HG03175 (cell line): ENCODE results near the gene LAMA4.

Experiments used
- ATAC-seq: cut with Tn5 transposase; IDR thresholded peaks from one replicate; pipeline ENCODE4 v1.9.1; 2021; ENCODE audit warnings: mild to moderate bottlenecking, moderate library complexity; ENCODE audit not compliant: unreplicated experiment

Gene LAMA4

DNA sequence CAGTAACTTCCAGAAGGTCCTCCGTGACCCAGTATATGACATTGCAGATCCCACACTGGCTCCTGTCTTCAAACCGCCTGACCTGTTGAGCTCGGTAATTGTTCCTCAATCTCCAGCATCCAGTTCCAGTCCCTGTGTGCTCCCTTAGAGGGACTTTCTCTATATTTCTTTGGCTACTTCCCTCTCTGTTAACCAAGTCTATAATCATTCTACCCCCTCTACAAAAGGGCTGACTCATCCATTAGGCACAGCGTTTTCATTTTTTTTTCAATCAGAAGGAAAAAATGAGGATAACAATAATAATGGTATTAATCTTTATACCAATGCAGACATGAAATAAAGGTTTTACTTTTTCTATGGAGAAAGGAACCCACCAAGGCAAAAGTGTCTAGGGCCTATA, 97.7 kb downstream of the LAMA4 start:
- no peak for ATAC-seq

DNA sequence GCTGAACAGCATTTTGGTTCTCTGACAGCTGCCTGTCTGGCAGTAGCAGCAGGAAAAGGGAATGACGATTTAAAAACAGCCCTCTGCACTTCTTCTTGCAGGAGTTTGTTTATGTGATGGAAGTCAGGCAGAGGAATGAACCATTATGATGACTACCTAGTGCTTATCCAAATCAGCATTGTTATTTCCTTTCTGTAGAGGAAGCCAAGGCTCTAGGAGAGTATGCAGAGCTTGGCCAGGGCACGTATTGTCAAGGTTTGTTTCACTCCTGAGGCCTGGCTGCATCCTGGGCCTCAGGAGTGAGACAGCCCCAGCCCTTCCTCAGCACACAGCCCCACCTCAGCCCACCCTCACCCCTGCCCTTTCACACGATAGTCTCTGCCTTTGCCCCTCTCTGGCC, 98.5 kb downstream of the LAMA4 start:
- ATAC-seq, result no peak

DNA sequence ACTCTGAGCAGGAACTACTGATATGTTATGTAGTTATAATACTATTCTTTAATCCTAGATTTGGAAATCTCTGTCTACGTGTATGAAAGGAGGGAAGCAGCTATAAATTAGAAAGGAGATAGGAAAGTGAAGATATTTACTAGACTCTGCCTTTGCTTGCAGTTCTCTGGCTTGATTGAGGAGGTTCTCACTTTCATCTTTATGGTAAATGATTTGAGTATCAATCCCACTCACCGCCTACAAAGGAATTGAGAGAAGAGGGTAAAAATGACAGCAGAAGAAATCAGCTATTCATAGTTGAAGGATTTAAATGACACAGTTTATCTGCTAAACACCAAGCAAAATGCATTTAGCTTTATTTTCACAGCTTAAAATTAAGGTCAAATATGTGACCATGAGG, 99.7 kb downstream of the LAMA4 start:
- no peak for ATAC-seq

DNA sequence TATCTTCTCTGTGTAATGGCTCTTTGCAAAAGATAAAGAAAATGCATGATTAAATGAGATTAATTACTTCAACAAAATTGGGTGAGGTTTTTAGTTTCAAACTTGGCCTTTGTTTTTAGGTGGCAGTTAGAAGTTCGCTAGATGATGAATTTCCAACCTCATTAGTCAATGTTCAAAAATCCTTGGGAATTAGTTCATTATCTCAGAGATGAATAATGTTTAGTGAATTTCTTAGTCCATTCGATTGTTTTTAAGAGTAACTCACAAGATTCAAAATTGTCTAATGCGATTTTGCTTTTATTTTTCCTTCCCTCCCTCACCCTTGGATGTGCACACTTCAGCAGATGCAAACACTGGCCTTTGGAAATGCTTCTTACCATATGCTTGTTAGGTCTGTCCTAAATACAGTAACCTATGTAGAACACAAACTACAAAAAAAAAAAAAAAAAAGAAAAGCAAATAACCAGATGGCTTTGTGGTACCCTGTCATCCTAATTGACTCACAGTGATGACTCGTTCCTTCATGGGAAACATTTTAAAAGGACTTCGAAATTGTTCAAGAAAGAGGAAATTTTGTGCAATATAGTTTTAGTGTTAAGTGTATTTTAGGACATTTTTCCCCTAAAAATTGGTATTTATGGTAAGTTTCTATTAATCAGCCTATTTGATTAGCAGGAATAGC, 100.3 kb downstream of the LAMA4 start:
- ATAC-seq, result no peak

DNA sequence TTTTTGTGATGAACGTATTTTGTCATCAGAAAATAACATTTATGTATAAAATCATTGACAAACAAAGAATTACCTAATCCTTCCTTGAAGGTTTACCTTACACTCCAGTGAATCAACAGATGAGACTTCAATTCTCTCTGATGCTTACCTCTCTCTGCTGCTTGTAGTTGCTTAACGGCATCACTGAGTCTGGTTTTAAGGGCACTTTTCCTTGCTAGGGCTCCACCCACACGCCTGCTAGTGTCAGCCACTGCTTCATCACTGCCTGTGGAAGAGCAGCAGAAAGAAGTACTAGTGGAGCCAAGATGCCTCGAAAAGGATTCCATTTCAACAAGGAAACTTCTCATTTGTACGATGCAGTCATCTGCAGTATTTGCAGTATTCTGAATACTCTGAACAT, 104.0 kb downstream of the LAMA4 start:
- ATAC-seq, result no peak

DNA sequence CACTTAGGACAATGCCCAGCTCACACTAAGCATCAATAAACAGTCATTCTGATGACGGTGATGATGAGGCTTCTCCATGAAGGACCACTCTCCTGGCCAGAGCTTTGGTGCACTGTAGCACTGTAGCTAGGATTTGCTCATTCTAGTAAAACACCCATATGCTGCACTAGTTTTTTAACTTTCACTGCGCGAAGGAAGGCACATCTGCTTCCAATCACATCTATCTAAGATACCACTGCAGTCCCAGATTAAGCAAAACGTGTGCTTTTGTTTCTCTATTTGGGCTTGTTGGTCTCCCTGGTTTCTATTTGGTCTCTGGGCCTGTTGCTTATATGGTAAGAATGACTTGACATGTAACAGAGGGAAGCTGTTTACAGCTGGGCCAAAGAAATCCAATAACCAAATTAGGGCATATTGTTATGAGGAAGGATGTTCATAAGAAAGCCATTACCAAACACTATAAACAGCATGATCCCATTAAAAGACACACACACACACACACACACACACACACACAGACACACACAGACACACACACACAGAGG, 104.6 kb downstream of the LAMA4 start:
- ATAC-seq, result no peak

DNA sequence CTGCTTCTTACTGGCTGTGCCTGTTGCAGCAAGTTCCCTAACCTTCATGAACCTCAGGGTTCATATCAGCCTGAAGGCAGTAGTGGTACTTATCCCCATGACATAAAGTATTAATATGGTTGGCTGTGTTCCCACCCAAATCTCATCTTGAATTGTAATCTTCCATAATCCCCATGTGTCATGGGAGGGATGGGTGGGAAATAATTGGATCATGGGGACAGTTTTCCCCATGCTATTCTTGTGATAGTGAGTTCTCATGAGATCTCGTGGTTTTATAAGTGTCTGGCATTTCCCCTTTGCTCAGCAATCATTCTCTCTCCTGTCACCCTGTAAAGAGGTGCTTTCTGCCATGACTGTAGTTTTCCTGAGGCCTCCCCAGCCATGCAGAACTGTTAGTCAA, 105.1 kb downstream of the LAMA4 start:
- ATAC-seq, result no peak

DNA sequence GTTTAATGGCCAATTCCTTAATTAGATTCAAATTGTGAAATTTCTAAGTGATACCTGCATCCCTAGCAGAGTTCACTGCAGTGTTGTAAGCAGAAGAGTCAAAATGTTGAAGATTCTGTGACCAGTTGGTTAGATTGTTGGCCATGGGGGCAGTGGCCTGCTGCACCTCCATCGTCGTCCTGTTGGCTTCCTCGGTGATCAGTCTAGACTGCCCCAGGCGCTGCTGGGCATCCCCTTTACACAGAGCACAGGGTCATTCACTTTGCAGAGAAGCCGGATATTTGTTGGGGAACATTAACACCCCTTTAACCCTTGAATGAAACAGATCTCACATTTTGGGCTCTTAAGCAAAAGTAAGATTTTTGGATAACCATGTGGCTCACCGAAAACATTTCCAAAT, 106.3 kb downstream of the LAMA4 start:
- no peak for ATAC-seq

DNA sequence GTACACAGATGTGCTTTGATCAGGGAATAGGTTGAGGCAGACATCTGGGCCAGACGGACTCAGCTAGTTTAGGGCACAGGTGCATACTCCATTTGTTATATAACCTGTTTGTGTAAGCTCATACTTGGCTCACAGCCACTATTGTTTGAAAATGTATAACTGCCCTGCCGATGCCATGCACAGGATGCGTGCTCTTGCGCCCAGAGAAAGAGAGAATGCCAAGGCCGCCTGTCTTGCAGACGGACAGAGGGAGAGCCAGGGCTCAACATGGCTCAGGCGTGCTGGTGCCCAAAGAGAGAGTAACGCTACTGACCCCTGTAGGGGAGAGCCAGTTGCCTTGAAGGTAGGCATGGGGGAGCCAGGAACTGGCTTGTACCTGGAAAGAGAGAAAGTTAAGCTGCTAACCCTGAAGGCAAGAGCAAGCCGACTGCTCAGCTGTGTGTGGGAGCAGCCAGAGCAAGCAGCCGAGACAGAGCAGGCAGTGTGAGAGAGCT, 109.2 kb downstream of the LAMA4 start:
- ATAC-seq, result no peak

DNA sequence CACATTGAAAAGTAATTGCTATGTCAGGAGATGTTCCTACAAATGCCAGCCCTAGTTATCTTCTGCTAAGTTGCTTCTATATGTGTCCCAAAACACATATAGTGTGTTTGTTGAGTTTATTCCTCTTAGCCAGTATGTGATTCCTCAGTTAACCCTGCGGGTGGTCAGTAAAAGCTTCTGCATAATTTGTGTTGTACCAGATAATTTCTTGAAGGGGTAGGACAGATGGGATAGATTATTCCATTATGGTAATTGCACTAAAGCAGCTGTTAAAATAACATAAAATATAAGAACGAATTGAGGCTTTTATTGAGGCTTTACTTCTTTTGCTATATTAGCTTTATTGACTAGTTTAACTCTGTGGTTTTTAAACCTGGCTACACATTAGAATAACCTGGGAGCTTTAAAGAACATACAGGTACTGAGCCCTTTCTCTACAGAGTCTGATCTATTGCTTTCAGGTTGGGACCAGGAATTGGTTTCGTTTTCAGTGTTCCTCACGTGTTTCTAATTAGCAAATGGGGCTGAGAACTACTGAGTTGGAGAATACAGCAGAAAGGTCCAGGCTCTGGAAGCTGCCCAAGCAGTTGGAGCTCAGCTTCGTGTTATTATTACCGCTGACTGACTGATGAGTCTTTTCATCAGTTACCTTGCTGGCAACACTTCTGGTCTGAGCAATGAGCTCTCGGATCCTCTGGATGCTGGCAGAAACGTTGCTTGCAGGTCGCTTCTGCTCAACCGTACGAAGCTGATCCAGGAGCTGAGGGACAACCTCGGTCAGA, 110.0 kb downstream of the LAMA4 start:
- ATAC-seq, result no peak

DNA sequence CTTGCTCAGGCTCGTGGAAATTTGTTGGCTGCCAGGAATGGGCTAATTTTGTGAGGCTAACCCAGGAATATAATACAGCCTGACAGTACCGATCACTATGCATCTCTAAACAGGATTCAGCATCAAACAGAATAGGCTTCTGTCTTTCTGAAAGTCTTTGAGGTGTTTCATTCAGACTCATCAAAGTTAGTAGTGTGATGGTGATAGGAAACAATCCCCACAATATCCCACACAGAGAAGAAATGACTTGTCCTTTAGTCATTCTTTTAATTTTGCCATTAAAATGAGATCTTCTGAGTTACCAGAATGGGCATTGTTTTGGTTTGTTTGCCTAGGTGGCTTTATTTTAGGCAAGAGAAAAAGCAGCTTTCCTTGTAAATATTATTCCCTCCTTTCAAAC, 112.7 kb downstream of the LAMA4 start:
- no peak for ATAC-seq

DNA sequence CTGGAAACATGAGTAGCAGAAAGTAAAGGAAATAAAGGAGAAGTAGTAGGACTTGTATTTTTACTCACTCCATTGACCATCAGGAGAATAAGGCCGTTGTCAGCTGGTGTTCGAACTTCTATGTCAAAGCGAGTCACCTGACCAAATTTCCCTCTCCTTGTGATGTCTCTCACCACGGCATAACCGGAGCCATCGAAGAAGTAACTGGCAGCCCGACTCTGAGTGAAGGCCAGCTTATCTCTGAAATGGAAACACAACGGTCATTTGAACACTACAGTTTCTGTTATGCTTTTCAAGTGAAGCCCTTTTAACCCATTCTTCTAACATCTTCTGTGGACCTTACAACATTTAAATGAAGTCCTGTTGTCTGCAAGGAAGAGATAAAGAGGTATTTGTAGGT, 115.3 kb downstream of the LAMA4 start:
- ATAC-seq, result no peak

DNA sequence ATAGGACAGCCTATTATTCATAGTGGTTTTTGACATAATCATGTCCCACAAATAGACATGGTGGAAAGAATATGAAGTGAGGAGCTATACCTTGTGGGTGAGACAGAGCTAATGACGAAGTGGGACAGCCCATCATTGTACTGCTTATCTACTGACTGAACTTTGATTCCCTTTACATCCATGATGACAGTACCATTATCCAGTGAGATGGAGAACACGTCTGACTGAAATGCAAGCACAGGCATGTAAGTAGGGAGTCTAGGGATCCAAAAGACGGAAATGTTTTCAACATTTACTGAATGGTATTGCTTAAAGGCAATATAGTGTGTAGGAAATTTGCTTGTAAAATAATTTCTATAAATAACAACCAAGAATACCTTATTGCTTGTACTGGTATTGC, 123.5 kb downstream of the LAMA4 start:
- no peak for ATAC-seq

DNA sequence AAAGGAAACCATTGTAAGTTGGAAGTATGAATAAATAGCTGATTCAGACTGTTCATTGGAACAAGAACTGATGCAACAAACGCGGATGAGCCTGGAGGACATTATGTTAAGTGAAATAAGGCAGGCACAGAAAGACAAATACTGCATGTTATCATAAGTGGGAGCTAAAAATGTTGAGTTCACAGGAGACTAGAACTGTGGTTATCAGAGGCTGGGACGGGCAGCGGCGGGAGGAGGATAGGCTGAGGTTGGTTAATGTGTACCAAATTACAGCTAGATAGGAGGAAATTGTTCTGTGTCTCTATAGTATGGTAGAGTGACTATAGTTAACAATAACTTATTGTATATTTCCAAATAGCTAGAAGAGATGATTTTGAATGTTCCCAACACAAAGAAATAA, 126.2 kb downstream of the LAMA4 start:
- no peak for ATAC-seq

DNA sequence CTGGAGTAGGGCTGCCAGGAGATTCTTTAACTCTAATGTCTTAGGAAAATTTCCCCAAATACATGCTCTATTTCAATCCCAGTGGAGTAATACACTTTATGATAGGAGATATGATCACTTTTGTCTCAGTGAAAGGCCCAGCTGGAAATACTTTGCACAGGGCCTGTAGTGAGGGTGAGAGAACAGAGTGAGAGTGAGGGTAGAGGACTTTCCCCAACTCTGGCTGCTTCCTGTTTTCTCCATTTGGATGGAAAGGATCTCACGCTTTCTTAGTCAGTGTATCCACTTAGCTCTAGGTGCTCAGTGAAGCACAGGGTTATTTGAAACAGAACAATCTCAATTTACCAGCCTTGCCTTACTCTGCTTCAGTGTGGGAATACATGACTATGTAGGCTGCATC, 130.4 kb downstream of the LAMA4 start:
- no peak for ATAC-seq

DNA sequence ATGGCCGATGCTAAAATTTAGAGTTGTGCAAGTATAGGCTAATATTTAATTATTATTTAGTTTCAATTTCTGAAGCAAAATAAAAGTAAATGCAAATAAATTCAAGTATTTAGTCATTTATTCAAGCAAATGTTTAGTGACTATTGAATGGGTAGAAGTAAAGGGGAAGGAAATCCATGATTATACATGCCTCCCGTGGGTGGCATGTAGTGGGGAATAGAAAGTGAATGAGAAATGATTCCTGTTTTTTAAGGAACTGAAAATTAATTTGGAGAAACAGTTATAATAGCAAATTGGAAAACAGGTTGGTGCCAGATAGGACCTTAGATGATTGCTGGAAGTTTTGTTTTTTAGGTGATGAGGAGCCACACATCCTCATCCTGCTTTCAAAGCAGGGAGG, 131.6 kb downstream of the LAMA4 start:
- ATAC-seq, result no peak

DNA sequence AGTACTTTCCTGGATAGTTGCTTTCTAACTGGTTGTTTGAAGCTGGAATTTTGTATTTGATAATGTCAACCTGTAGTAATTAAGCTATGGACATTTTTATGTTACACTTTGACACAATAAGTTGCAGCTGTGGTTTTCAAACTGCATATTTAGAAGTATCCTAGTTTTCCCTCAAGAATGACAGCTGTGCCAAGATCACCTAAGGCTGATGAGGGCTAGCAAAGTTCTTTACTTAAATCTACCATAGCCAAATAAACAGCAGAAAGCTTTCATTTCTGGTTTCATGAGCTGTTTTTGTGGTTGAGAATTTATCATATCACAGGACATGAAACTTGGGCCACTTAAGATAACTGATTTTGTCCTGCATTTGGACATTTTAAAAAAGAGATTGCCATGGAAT, 136.3 kb downstream of the LAMA4 start:
- no peak for ATAC-seq

DNA sequence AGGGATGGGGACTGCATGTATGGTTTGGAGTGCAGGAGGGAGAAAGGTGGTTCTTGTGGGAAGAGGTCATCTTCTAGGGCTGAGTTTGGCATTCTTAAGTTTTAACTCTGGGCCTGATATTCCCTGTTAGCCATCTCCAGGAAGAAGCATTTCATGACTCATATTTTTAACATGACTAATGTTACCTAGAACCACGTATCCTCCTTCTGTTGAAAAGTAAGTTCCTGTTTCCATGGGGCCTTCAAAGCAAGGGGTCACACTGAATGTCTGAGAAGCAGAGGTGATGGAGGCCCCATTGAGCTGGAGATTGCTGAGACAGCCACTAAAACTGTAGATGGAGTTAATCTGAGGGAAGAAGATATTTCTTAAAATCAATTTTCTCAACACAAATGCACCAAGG, 136.8 kb downstream of the LAMA4 start:
- no peak for ATAC-seq

DNA sequence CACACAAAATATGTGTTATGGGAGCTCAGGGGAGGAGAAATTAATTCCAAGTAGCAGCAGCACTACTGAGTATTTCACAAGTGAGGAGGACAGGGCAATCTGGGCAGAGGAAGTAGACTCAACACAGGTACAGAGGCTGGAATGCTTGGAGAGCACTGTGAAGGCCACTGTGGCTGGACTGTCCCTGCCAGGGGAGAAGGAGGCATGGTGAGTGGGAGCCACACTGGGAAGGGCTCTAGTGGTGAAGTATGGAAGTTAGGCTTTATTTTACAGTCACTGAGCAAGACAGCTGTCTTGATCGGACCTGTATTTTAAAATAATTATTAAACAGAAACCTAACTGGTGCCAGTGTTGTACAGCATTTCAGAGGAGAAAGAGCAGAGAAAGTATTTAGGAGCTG, 138.1 kb downstream of the LAMA4 start:
- ATAC-seq, result no peak

DNA sequence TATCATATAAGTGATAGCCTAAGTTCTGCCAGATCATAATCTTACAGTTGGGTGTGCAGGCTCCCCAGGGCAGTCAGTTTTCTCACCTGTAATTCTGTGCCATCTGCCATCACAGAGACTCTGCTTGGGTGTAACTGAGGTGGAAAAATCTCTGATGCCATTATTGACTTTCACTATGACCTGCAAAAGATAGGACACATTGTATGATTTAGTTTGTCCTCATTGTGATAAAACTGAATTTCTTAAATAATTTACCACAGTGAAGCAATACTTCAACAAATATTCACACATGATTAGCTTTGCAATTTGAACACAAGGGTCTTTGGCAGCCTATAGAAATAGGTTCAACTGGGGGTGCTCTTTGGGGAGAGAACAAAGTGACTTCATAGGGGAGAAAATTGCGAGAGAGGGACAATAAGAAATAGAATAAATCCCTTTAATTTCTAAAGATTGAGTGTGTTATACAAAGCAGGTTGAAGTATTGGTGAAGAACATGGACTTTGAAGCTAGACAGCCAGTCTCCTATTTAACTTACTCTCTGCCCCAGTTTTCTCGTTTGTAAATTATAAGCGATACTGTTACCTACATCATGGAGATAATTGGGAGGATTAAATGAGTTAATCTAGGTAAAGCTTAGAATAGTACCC, 139.7 kb downstream of the LAMA4 start:
- ATAC-seq, result no peak

DNA sequence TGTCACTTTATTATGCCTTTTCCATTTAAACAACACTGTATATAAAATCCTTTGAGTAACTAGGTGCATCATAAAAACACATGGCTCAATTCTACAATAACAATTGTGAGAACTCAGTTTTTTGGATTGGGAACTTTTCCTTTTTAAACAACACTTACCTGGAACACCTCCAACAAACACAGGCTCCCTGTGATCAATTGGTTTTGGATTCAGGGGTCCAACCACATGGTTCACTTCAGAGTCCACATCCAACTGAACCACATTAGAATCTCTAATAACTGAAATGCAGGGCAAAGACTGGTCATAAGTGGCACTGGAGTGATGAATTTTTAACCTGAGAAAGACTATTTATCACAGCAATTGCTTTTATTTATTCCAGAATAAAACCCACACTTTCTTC, 140.4 kb downstream of the LAMA4 start:
- ATAC-seq, result no peak

DNA sequence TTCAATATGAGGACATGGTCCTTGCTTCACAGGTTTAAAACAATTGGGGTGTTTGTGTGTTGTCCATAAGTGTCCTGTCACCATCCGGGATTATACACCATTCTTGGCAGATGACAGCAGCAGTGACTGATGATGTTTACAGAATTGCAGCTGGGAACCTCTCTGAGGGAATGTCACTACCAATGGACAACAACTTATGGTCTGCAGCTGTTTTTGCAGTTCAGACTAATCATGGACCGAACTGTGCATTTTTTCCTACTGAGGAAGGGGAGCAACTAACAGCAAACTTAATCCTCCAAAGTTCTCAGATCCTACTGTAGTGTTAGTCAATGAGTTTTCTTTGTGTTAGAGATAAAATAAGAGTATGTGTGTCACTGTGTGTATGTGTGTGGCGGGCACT, 140.9 kb downstream of the LAMA4 start:
- ATAC-seq, result no peak
